Left lung (tissue), 10 donors: ENCODE data around the gene MED25. TPM values are rescaled to one million over a fixed set of nuclear protein-coding genes. Genes with fewer than 3 reads are reported as not detected.

Experiments
- ATAC-seq: fragments of 200-7000 bp; cut with Tn5 transposase; one replicate; pipeline ENCODE4 v1.9.1; 2020; ENCODE audit warnings: moderate library complexity
- DNase-seq, 4 donors: peaks; one replicate each; pipeline ENCODE4 v3.0.0-alpha.2; 2013 to 2020
- H3K27ac ChIP-seq, 2 donors: fragments of 200-600 bp; sonication (generic) in 1 of 2; one replicate each; pipeline versions ENCODE4 v1.5.0 to v1.8.0; 2020 to 2021
- H3K27me3 ChIP-seq, 2 donors: fragments of 200-600 bp; sonication (generic) in 1 of 2; one replicate each; pipeline versions ENCODE4 v1.5.0 to v1.8.0; 2020 to 2021
- H3K36me3 ChIP-seq, 2 donors: fragments of 200-600 bp; sonication (generic) in 1 of 2; one replicate each; pipeline versions ENCODE4 v1.5.0 to v1.8.0; 2020 to 2021
- H3K4me1 ChIP-seq, 2 donors: fragments of 200-600 bp; one replicate each; pipeline ENCODE4 v1.8.0; 2021
- H3K4me3 ChIP-seq, 2 donors: fragments of 200-600 bp; sonication (generic) in 1 of 2; one replicate each; pipeline versions ENCODE4 v1.5.0 to v1.8.0; 2020 to 2021; ENCODE audit warnings: mild to moderate bottlenecking in 1 of 2
- H3K9me3 ChIP-seq, 2 donors: fragments of 200-600 bp; sonication (generic) in 1 of 2; one replicate each; pipeline versions ENCODE4 v1.5.0 to v1.8.0; 2020 to 2021
- CTCF ChIP-seq, 2 donors: fragments of 200-600 bp; sonication (generic) in 1 of 2; IDR thresholded peaks; one replicate each; pipeline versions ENCODE4 v1.5.0 to v1.8.0; 2021; ENCODE audit warnings: antibody characterized with exemption in 2 of 2
- intact Hi-C, 2 donors: fragments of 100-400 bp; cut with DNase I; formaldehyde crosslinking; loops; one replicate each; pipeline versions ENCODE4 v1.11.2 to v1.14.2; 2022
- polyA plus RNA-seq, 6 donors: library from polyadenylated mRNA; unstranded; fragments of 120-200 nt; gene quantifications; one replicate each; pipeline ENCODE4 v1.2.1, GENCODE V29; 2013; ENCODE audit not compliant: insufficient read length in 6 of 6
- total RNA-seq, 2 donors: library from RNA; stranded (reverse); fragmentation: NEBNext Ultra II Directional; extraction: Animal tissue kit (Norgen Biotek cat#: 25700); gene quantifications; one replicate each; pipeline ENCODE4 v1.2.1, GENCODE V29; 2021
- donor health status: DM: no; HTN: yes; CAD: no.
- donor health status: DM: no; HTN: no; CAD: no.

MED25 gene
- total and polyA plus RNA-seq, 8 donors: 52.1 to 67.4 (median 57.6) TPM

- ATAC-seq (no peak), DNase-seq (peak in 2 of 4 donors; percentile 33 to 75)
- intact Hi-C loops: no loop called here
- H3K36me3 ChIP-seq: peaks cover 0 to 98% of the 10 kb centered on the region in 2 donors
- H3K9me3 ChIP-seq: no peaks in the 10 kb centered on the region
- no peak for TF ChIP-seq CTCF (IDR thresholded peaks at IDR 0.05)
- H3K27ac ChIP-seq: no peak overlapping the region
- H3K4me1 ChIP-seq: peaks cover 4 to 5% of the 10 kb centered on the region in 2 donors
- H3K4me3 ChIP-seq: no peak overlapping the region
- H3K27me3 ChIP-seq: no peaks in the 10 kb centered on the region
Observed at GRCh38 chr19:49859682-49860335, 41.7 kb downstream of the MED25 start.

DNA sequence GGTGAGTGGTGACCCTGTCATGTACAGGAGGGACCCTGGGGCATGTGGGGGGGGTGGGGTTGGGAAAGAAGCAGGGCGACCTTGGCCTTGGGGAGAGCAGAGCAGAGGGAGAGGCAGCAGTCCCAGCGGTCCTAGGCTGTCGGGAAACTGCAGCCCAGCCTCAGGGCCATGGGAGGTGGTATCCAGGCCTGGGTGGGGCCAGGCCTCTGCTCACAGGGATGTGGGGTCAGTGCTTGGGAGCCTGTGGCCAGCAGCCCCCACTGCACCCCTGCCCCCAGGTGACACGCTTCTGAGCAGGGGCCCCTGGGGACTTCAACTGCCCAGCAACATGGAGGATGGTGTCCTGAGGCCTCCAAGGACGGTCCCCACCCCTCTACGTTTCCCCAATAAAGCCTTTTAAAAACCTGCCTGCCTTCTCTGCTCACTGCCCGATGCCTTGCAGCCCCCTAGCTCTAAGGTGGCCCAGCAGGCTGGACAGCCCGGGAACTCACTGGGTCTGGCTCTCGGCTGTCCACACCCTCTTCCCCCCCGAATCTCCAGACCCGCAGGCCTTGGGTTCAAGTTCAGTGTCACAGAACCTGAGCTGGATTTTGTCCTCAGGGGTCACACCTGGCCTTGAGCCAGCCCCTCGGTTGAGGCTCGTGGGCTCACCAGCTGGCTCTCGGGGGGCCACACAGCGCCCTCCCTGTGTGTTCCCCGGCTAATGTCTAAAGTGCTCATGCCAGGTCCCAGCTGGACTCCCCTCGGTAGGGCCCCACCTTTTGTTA is 42.4 kb downstream of the MED25 start:
- ATAC-seq (no peak), DNase-seq (peak in 1 of 4 donors; percentile 51)
- Histone ChIP-seq H3K27me3 (no peaks in the 10 kb centered on the region), H3K4me1 (peaks cover 5 to 11% of the 10 kb centered on the region in 2 donors), H3K4me3 (no peak overlapping the region), H3K27ac (no peak overlapping the region), H3K9me3 (no peaks in the 10 kb centered on the region), H3K36me3 (peaks cover 0 to 93% of the 10 kb centered on the region in 2 donors)
- intact Hi-C loops: no loop called here
- no peak for TF ChIP-seq CTCF (IDR thresholded peaks at IDR 0.05)

- no peak overlapping the region for H3K27ac ChIP-seq
- peaks cover 0 to 89% of the 10 kb centered on the region in 2 donors for H3K36me3 ChIP-seq
- DNase-seq (peak in 3 of 4 donors; percentile 42 to 82 (median 66)), ATAC-seq (peak; percentile 42)
- no peak for TF ChIP-seq CTCF (IDR thresholded peaks at IDR 0.05)
- H3K27me3 ChIP-seq: no peaks in the 10 kb centered on the region
- no peak overlapping the region for H3K4me3 ChIP-seq
- peaks cover 11 to 16% of the 10 kb centered on the region in 2 donors for H3K4me1 ChIP-seq
- no peaks in the 10 kb centered on the region for H3K9me3 ChIP-seq
- intact Hi-C loops: no loop called here
Observed at GRCh38 chr19:49861107-49861506, 43.0 kb downstream of the MED25 start.

- H3K4me1 ChIP-seq: peaks cover 18 to 23% of the 10 kb centered on the region in 2 donors
- DNase-seq (peak in 2 of 4 donors; percentile 36 to 79), ATAC-seq (no peak)
- peaks cover 0 to 83% of the 10 kb centered on the region in 2 donors for H3K36me3 ChIP-seq
- H3K27ac ChIP-seq: no peak overlapping the region
- TF ChIP-seq CTCF (IDR thresholded peaks at IDR 0.05): no peak
- intact Hi-C loops: no loop called here
- no peak overlapping the region for H3K4me3 ChIP-seq
- H3K9me3 ChIP-seq: no peaks in the 10 kb centered on the region
- H3K27me3 ChIP-seq: no peaks in the 10 kb centered on the region
Observed at GRCh38 chr19:49861541-49862378, 43.7 kb downstream of the MED25 start.
